Activated CD8-positive, alpha-beta T cell treated with anti-CD3 and anti-CD28 coated beads, Interleukin-2, amount 10 ng/mL, durations not matched to agents 7 days and 5 days (primary cell): Measurements from ENCODE around the gene VWA7. TPM values are rescaled to one million over a fixed set of nuclear protein-coding genes. Genes with fewer than 3 reads are reported as not detected.

Experiments used
- ATAC-seq: fragments of 150-1000 bp; cut with Tn5 transposase; one replicate; pipeline ENCODE4 v1.10.0; 2021; ENCODE audit warnings: moderate library complexity
- CTCF ChIA-PET: fragments of 350-600 bp; sonication (Branson Sonifier 250); formaldehyde crosslinking; loops from one replicate; lab custom pipeline; 2021; ENCODE audit warnings: antibody characterized with exemption; lab: Charles Lee
- POLR2A ChIA-PET: fragments of 350-600 bp; sonication (Branson Sonifier 250); formaldehyde crosslinking; loops from one replicate; lab custom pipeline; 2021; ENCODE audit warnings: antibody characterized with exemption; lab: Charles Lee
- DNase-seq: peaks from one replicate; pipeline ENCODE4 v3.0.0-alpha.2; 2020
- H3K27ac Mint-ChIP-seq: one replicate; pipeline ENCODE4 v1.8.0; 2021; ENCODE audit warnings: mild to moderate bottlenecking, mixed read lengths
- H3K27me3 Mint-ChIP-seq: one replicate; pipeline ENCODE4 v1.8.0; 2021; ENCODE audit warnings: low read depth, mixed read lengths
- H3K36me3 Mint-ChIP-seq: one replicate; pipeline ENCODE4 v1.8.0; 2021; ENCODE audit warnings: low read depth, mixed read lengths
- H3K4me1 Mint-ChIP-seq: one replicate; pipeline ENCODE4 v1.8.0; 2021; ENCODE audit warnings: low read depth, mixed read lengths
- H3K4me3 Mint-ChIP-seq: one replicate; pipeline ENCODE4 v1.8.0; 2021; ENCODE audit warnings: mild to moderate bottlenecking, mixed read lengths
- H3K9me3 Mint-ChIP-seq: one replicate; pipeline ENCODE4 v1.8.0; 2022; ENCODE audit warnings: mixed read lengths; ENCODE audit not compliant: insufficient read depth
- total RNA-seq, 2 experiments: library from RNA; stranded (reverse); gene quantifications; one replicate each; pipeline ENCODE4 v1.2.3, GENCODE V29; 2021

The VWA7 gene
- total RNA-seq, 2 experiments from 2014 or later, result 6.4 to 6.6 TPM

DNA sequence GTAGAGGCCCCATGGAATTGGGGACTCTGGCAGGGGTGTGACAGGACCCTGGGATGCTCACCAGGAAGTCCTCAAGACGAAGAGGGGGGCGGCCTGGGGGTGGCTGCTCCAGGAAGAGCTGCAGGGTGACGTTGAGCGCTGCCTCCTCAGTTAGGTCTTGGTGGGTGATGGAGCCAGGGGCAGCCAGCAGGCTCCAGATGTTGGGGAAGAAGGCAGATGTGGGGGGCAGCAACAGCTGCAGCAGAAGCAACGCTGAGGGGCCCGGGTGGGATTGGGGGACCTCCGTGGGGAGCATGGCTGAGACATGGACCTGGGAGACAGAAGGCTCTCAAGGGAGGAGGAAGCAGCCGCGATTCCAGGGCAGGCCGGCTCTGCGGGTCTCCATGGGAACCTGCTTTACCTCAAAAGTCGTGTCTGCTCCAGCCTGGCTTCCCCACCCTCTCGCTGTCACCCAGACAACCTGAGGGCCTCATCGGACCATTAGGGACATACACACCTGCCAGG lies 591 bp downstream of the VWA7 start:
- no peak for DNase-seq
- Mint-ChIP-seq H3K4me3 (peak overlapping the region; percentile 50), H3K27ac (peak overlapping the region; percentile 91), H3K4me1 (peaks cover 45% of the 10 kb centered on the region), H3K36me3 (peaks cover 22% of the 10 kb centered on the region), H3K27me3 (no peaks in the 10 kb centered on the region), H3K9me3 (no peaks in the 10 kb centered on the region)
- ChIA-PET POLR2A (interaction anchor here (1.3 to 1.8 kb wide), 3 partner anchors 36 to 41 kb away, joined by 3 to 9 read pairs (median 3); partner anchors contain the start of gene MSH5), CTCF (interaction anchor here (2.0 kb wide), 1 partner anchor 14 kb away, joined by 14 read pairs; no protein-coding TSS in a partner anchor)
- ATAC-seq, result peak; percentile 20

DNA sequence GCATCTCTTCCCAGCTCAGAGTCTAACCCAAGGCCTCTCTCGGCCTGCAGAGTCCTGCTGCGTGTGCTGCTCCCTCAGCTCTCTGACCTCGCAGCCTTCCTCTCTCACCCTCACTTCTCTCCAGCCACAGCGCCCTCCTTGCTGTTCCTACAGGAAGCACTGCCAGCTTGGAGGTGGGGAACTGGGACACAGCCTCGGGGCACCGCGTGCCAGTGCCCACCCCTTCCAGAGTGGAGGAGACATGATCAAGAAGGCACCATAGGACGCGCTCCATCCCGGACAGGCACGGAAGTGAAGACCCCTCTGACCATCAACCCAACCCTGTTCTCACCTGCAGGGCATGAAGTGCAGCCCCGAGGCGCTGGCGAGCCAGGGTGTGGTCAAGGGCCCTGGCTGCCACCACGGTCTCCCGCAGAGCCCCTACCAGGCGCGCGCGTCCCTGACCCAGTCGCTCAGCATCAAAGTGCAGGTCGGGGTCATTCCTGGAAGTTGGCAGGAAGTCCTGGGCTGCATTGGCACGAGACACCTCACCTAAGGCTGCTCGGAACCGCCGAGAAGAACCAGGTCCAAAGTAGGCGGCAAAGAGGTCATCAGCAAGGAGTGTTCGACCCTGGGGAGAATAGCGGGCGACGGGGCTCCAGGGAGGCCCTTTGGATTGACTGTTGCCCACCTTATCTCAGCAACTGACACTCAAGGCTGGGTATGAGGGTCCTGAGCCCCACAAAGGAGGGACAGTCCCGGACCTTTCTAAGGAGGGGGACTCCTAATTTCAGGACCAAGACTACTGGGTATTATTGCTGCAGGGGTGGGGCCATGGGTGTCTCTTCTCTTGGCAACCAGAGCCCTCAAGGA lies 1.3 kb downstream of the VWA7 start:
- ChIA-PET POLR2A (interaction anchor here (0.6 to 1.9 kb wide), 3 partner anchors 36 to 39 kb away, joined by 3 to 12 read pairs (median 3); partner anchors contain the start of genes CLIC1 and MSH5), CTCF (interaction anchor here (1.0 to 2.2 kb wide), 4 partner anchors 15 to 159 kb away, joined by 3 to 9 read pairs (median 4); no protein-coding TSS in a partner anchor)
- Mint-ChIP-seq H3K36me3 (peaks cover 24% of the 10 kb centered on the region), H3K9me3 (no peaks in the 10 kb centered on the region), H3K27ac (peak overlapping the region; percentile 91), H3K27me3 (no peaks in the 10 kb centered on the region), H3K4me1 (peaks cover 51% of the 10 kb centered on the region), H3K4me3 (peak overlapping the region; percentile 50)
- DNase-seq, result no peak
- ATAC-seq, result no peak

- H3K4me3 Mint-ChIP-seq, result no peak overlapping the region
- ATAC-seq, result no peak
- peak overlapping the region; percentile 77 for H3K27ac Mint-ChIP-seq
- no peaks in the 10 kb centered on the region for H3K27me3 Mint-ChIP-seq
- H3K36me3 Mint-ChIP-seq, result peaks cover 22% of the 10 kb centered on the region
- ChIA-PET CTCF (interaction anchor here (1.0 to 2.2 kb wide), 5 partner anchors 16 to 158 kb away, joined by 3 to 9 read pairs (median 3); partner anchors contain the start of gene LY6G5C), POLR2A (interaction anchor here (0.6 to 1.9 kb wide), 2 partner anchors 35 to 38 kb away, joined by 3 to 12 read pairs; partner anchors contain the start of genes CLIC1 and MSH5)
- DNase-seq, result no peak
- H3K4me1 Mint-ChIP-seq, result peaks cover 55% of the 10 kb centered on the region
- H3K9me3 Mint-ChIP-seq, result no peaks in the 10 kb centered on the region
These were observed 1.9 kb downstream of the VWA7 start for GRCh38 chr6:31775184-31775583.

- Mint-ChIP-seq H3K9me3 (no peaks in the 10 kb centered on the region), H3K4me3 (peak overlapping the region; percentile 50), H3K27ac (peak overlapping the region; percentile 83), H3K27me3 (no peaks in the 10 kb centered on the region), H3K36me3 (peaks cover 11% of the 10 kb centered on the region), H3K4me1 (peaks cover 69% of the 10 kb centered on the region)
- ATAC-seq, result no peak
- ChIA-PET POLR2A (interaction anchor here (0.9 to 3.6 kb wide), 5 partner anchors 13 to 120 kb away, joined by 3 to 31 read pairs (median 4); partner anchors contain the start of genes LSM2 and MSH5), CTCF (interaction anchor here (8.3 kb wide), 1 partner anchor 33 kb away, joined by 118 read pairs; the partner anchor contains the start of genes CLIC1 and MSH5)
- no peak for DNase-seq
These were observed 5.2 kb downstream of the VWA7 start for GRCh38 chr6:31771992-31772358.

DNA sequence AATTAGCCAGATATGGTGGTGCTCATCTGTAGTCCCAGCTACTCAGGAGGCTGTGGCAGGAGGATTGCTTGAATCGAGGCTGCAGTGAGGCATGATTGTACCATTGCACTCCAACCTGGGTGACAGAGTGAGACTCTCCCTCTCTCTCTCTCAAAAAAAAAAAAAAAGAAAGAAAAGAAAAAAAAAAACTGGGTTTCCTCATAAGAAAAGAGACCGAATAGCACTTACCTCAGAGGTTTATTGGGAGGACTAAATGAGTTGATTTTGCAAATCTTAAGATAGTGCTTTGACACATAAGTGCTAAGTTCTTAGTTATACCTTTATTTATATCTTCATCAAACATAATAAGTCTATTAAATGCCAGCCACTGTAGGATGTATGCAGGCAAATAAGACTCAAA lies 6.3 kb downstream of the VWA7 start:
- no peak for DNase-seq
- H3K9me3 Mint-ChIP-seq, result no peaks in the 10 kb centered on the region
- peaks cover 11% of the 10 kb centered on the region for H3K36me3 Mint-ChIP-seq
- CTCF ChIA-PET, result interaction anchor here (0.9 to 8.3 kb wide), 15 partner anchors 11 to 104 kb away, joined by 3 to 118 read pairs (median 7); partner anchors contain the start of genes CLIC1, DDAH2, LY6G5C and MPIG6B
- peak overlapping the region; percentile 55 for H3K27ac Mint-ChIP-seq
- no peak for ATAC-seq
- no peaks in the 10 kb centered on the region for H3K27me3 Mint-ChIP-seq
- peaks cover 58% of the 10 kb centered on the region for H3K4me1 Mint-ChIP-seq
- POLR2A ChIA-PET, result interaction anchor here (1.2 to 3.6 kb wide), 4 partner anchors 24 to 119 kb away, joined by 3 to 31 read pairs (median 4); partner anchors contain the start of gene MSH5
- H3K4me3 Mint-ChIP-seq, result no peak overlapping the region

DNA sequence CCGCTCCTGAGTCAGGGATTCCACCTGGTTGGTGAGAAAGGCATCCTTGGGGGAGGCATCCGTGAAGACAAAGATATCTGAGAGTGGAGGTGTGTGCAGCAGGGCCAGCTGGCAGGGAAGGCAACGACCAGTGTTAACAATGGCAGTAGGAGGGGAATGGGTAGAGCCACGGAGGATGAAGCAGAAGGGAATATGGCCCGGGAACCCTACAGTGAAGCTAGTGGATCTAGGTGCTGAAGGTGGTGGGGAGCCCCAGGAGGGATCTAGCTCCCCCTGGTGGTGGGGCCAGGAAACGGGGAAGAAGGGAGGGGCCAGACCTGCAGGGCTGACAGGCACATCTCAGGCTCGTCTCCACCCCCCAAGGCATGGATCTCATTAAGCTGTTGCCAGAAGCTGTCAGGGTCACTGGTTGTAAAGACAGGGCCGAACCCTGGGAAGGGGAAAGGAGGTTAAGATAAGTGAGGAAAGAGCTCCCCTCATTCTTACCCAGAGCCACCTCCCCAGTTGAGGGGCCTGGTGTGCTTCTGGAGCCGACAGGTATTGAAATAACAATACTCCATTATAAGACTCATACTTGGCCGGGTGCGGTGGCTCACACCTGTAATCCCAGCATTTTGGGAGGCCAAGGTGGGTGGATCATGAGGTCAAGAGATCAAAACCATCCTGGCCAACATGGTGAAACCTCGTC lies 7.3 kb downstream of the VWA7 start:
- H3K4me3 Mint-ChIP-seq, result no peak overlapping the region
- H3K27ac Mint-ChIP-seq, result peak overlapping the region; percentile 60
- ChIA-PET POLR2A (interaction anchor here (1.0 to 3.6 kb wide), 5 partner anchors 12 to 105 kb away, joined by 3 to 31 read pairs (median 3); partner anchors contain the start of gene MSH5), CTCF (interaction anchor here (0.8 to 8.3 kb wide), 39 partner anchors 9 to 228 kb away, joined by 3 to 118 read pairs (median 6); partner anchors contain the start of genes ABHD16A, CLIC1, DDAH2 and DDX39B)
- peaks cover 49% of the 10 kb centered on the region for H3K4me1 Mint-ChIP-seq
- ATAC-seq, result peak; percentile 88
- H3K36me3 Mint-ChIP-seq, result peaks cover 11% of the 10 kb centered on the region
- DNase-seq, result peak; percentile 88
- no peaks in the 10 kb centered on the region for H3K9me3 Mint-ChIP-seq
- no peaks in the 10 kb centered on the region for H3K27me3 Mint-ChIP-seq

DNA sequence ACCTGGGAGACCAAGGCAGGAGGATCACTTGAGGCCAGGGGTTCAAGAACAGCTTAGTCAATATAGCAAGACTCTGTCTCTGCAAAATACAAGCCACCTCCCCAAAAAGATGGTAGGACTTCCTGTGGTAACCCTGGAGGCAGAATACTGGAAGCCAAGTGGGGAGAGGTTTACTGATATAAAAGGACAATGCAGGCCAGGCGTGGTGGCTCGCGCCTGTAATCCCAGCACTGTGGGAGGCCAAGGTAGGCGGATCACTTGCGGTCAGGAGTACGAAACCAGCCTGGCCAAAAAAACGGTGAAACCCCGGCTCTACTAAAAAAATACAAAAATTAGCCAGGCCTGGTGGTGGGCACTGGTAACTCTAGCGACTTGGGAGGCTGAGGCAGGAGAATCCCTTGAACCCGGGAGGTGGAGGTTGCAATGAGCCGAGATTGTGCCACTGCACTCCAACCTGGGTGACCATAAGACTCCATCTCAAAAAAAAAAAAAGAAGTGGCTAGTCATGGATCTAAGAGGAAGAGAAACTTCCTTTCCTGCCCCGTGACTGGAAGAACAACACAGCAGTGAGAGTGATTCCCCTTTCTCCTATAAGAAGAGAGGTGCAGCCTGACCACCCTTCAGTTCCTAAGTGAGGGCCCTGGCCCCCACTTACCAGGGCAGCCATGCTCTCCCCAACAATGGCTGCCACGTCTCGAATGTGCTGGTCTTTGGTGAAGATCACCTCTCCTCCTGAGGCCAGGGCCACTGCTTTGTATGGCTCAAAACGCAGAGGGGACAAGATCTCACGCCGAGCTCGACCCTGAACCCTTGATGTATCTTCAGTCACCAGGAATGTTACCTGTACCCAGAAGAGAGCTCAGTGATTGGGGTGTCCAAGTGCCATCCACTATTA lies 8.5 kb downstream of the VWA7 start:
- Mint-ChIP-seq H3K27ac (no peak overlapping the region), H3K9me3 (no peaks in the 10 kb centered on the region), H3K27me3 (no peaks in the 10 kb centered on the region), H3K4me3 (no peak overlapping the region), H3K36me3 (peaks cover 20% of the 10 kb centered on the region), H3K4me1 (peaks cover 52% of the 10 kb centered on the region)
- ChIA-PET CTCF (interaction anchor here (1.0 to 8.3 kb wide), 21 partner anchors 9 to 227 kb away, joined by 3 to 118 read pairs (median 8); partner anchors contain the start of genes ABHD16A, CLIC1, DDAH2 and DDX39B), POLR2A (interaction anchor here (1.0 to 3.6 kb wide), 4 partner anchors 11 to 103 kb away, joined by 3 to 31 read pairs (median 3); partner anchors contain the start of gene MSH5)
- ATAC-seq (no peak), DNase-seq (no peak)

GRCh38 chr6:31767096-31767645 lies 10.0 kb downstream of the VWA7 start:
- ATAC-seq (no peak), DNase-seq (no peak)
- Mint-ChIP-seq H3K36me3 (peaks cover 29% of the 10 kb centered on the region), H3K27me3 (no peaks in the 10 kb centered on the region), H3K4me1 (peaks cover 46% of the 10 kb centered on the region), H3K27ac (no peak overlapping the region), H3K9me3 (no peaks in the 10 kb centered on the region), H3K4me3 (no peak overlapping the region)
- ChIA-PET CTCF (interaction anchor here (8.3 kb wide), 1 partner anchor 28 kb away, joined by 118 read pairs; the partner anchor contains the start of genes CLIC1 and MSH5), POLR2A (interaction anchor here (1.0 kb wide), 1 partner anchor 31 kb away, joined by 3 read pairs; the partner anchor contains the start of gene CLIC1)

GRCh38 chr6:31765910-31766794 lies 11.0 kb downstream of the VWA7 start:
- peaks cover 42% of the 10 kb centered on the region for H3K4me1 Mint-ChIP-seq
- H3K27ac Mint-ChIP-seq, result peak overlapping the region; percentile 20
- ATAC-seq (no peak), DNase-seq (no peak)
- H3K36me3 Mint-ChIP-seq, result peaks cover 30% of the 10 kb centered on the region
- ChIA-PET CTCF (interaction anchor here (8.3 kb wide), 1 partner anchor 27 kb away, joined by 118 read pairs; the partner anchor contains the start of genes CLIC1 and MSH5), POLR2A (interaction anchor here (1.0 kb wide), 1 partner anchor 30 kb away, joined by 3 read pairs; the partner anchor contains the start of gene CLIC1)
- H3K27me3 Mint-ChIP-seq, result no peaks in the 10 kb centered on the region
- H3K9me3 Mint-ChIP-seq, result no peaks in the 10 kb centered on the region
- no peak overlapping the region for H3K4me3 Mint-ChIP-seq
